H1 (cell line): ENCODE measurements around the gene POU2F1. TPM values are rescaled to one million over a fixed set of nuclear protein-coding genes. Genes with fewer than 3 reads are reported as not detected.

ENCODE experiments used
- ATF2 ChIP-seq: IDR thresholded peaks from 2 replicates; pipeline ENCODE4 v1.6.1; 2012; ENCODE audit warnings: low read length, inconsistent platforms
- CBX5 ChIP-seq: fragments of 300-800, 300-1000 bp; sonication (generic); IDR thresholded peaks from 2 replicates; pipeline ENCODE4 v1.7.1; 2016; ENCODE audit warnings: antibody characterized with exemption, low read length, low read depth
- CHD7 ChIP-seq: fragments of 300-600 bp; sonication (generic); IDR thresholded peaks from 2 replicates; pipeline ENCODE4 v1.7.1; 2012; ENCODE audit warnings: low read length, moderate library complexity, mild to moderate bottlenecking, inconsistent platforms; ENCODE audit not compliant: insufficient replicate concordance
- EGR1 ChIP-seq: IDR thresholded peaks from 2 replicates; pipeline ENCODE4 v1.6.1; 2011; ENCODE audit warnings: low read depth, low read length, borderline replicate concordance
- POLR2AphosphoS5 ChIP-seq: IDR thresholded peaks from 2 replicates; pipeline ENCODE4 v1.6.1; 2011; ENCODE audit warnings: low read depth, low read length
- RFX5 ChIP-seq: IDR thresholded peaks from 2 replicates; pipeline ENCODE4 v1.6.1; 2011; ENCODE audit warnings: low read depth, low read length, improper control_type of control experiment, borderline replicate concordance
- SAP30 ChIP-seq: fragments of 300-600 bp; sonication (generic); IDR thresholded peaks from 2 replicates; pipeline ENCODE4 v1.7.1; 2012; ENCODE audit warnings: low read length, moderate library complexity, mild to moderate bottlenecking, inconsistent platforms; ENCODE audit not compliant: insufficient read depth, insufficient replicate concordance
- SUZ12 ChIP-seq: fragments of 200-600 bp; sonication (generic); IDR thresholded peaks from 2 replicates; pipeline ENCODE4 v1.6.1; 2012; ENCODE audit warnings: mild to moderate bottlenecking, inconsistent platforms, low read length, moderate library complexity, mixed read lengths
- polyA plus RNA-seq, 7 experiments: library from polyadenylated mRNA; depleted of rRNA in 3 of 7; stranded (reverse) in 5 of 7; unstranded in 2 of 7; fragments of >200 nt in 5 of 7; fragments of 200-250 nt in 2 of 7; gene quantifications; 1 replicate in 5 of 7; 2 replicates in 1 of 7; 4 replicates in 1 of 7; pipeline versions ENCODE4 v1.2.1 to v1.2.3, GENCODE V29; 2011 to 2013; ENCODE audit warnings: missing spikeins in 2 of 7, mixed read lengths in 2 of 7
- total RNA-seq: library from RNA; stranded (reverse); fragmentation: NEBNext Ultra II Directional; extraction: Animal tissue kit (Norgen Biotek cat#: 25700); gene quantifications from 2 replicates; pipeline ENCODE4 v1.2.1, GENCODE V29; 2021

The POU2F1 gene
- total and polyA plus RNA-seq, 2 of the 8 experiments (the other 6 are each of a cell fraction or from before 2014, with no cell fraction given) = 37.0 to 57.2 TPM

- no peak for TF ChIP-seq CHD7
- no peak for TF ChIP-seq EGR1
- no peak for TF ChIP-seq SAP30
- TF ChIP-seq SUZ12 = no peak
- no peak for TF ChIP-seq RFX5
- no peak for TF ChIP-seq POLR2AphosphoS5
- no peak for TF ChIP-seq ATF2
- TF ChIP-seq CBX5 = no peak
Observed at GRCh38 chr1:167227934-167228378, 7.3 kb downstream of the POU2F1 start (continued).
